NCI-H2081 (cell line): ENCODE data around the gene GZMB.
A peak's percentile ranks its signal among the peaks of the same experiment; 100 is the strongest.
"Not testable (repeated sequence)": the region's sequence is repeated elsewhere in the genome, so short reads cannot be mapped to it uniquely, and the experiment has no call there.

ENCODE experiments used
- DNase-seq, 2 experiments: peaks; one replicate each; lab custom pipeline; 2025; lab: John Stamatoyannopoulos, UW

GZMB gene

GRCh38 chr14:24634158-24634557 is at the start of gene GZMB:
TSS of gene GZMB (minus strand) at chr14:24634190. CDS start at chr14:24634160, 30 bp downstream.
- DNase-seq, result no peak

- no peak for DNase-seq
Measured at GRCh38 chr14:24681056-24681455, 47.1 kb upstream of the GZMB start.

GRCh38 chr14:24680516-24680915 is 46.5 kb upstream of the GZMB start:
- no peak for DNase-seq

- no peak for DNase-seq
Measured at GRCh38 chr14:24679248-24679961, 45.4 kb upstream of the GZMB start.

- DNase-seq, result peak; percentile 79 to 87
Measured at GRCh38 chr14:24678801-24679247, 44.8 kb upstream of the GZMB start.

- DNase-seq, result no peak
Measured at GRCh38 chr14:24677956-24678355, 44.0 kb upstream of the GZMB start.

GRCh38 chr14:24674204-24674970 is 40.4 kb upstream of the GZMB start:
- no peak for DNase-seq

- DNase-seq, result no peak
Measured at GRCh38 chr14:24673534-24674203, 39.7 kb upstream of the GZMB start.

GRCh38 chr14:24673059-24673458 is 39.1 kb upstream of the GZMB start:
- no peak for DNase-seq

- DNase-seq, result no peak
Measured at GRCh38 chr14:24670594-24670993, 36.6 kb upstream of the GZMB start.

GRCh38 chr14:24669651-24670050 is 35.7 kb upstream of the GZMB start:
- DNase-seq, result no peak

GRCh38 chr14:24665440-24665991 is 31.5 kb upstream of the GZMB start:
- no peak for DNase-seq

- no peak for DNase-seq
Measured at GRCh38 chr14:24664366-24664765, 30.4 kb upstream of the GZMB start.

GRCh38 chr14:24662753-24663152 is 28.8 kb upstream of the GZMB start:
- DNase-seq, result no peak

GRCh38 chr14:24659916-24660570 is 26.1 kb upstream of the GZMB start:
- no peak for DNase-seq

GRCh38 chr14:24648361-24648760 is 14.4 kb upstream of the GZMB start:
- DNase-seq, result not testable (repeated sequence)

- no peak for DNase-seq
Measured at GRCh38 chr14:24639905-24640304, 5.9 kb upstream of the GZMB start.

- DNase-seq, result no peak
Measured at GRCh38 chr14:24639270-24639669, 5.3 kb upstream of the GZMB start.

- DNase-seq, result no peak
Measured at GRCh38 chr14:24633353-24633752, 637 bp downstream of the GZMB start.

- DNase-seq, result no peak
Measured at GRCh38 chr14:24632761-24633160, 1.2 kb downstream of the GZMB start.

GRCh38 chr14:24632336-24632735 is 1.7 kb downstream of the GZMB start:
- DNase-seq, result no peak

GRCh38 chr14:24631749-24632335 is 2.1 kb downstream of the GZMB start:
- DNase-seq, result no peak
